SK-N-SH (cell line): ENCODE data around the gene BNIP1. TPM values are rescaled to one million over a fixed set of nuclear protein-coding genes. Genes with fewer than 3 reads are reported as not detected.

ENCODE experiments used
- CTCF ChIA-PET: fragments of 300-600, 350-600 bp; formaldehyde crosslinking; extraction: SDS; loops from one replicate; lab custom pipeline; 2021; lab: Yijun Ruan, JAX
- POLR2A ChIA-PET: fragments of 350-600 bp; sonication (Branson Sonifier 250); formaldehyde crosslinking; extraction: SDS; loops from one replicate; lab custom pipeline; 2020; ENCODE audit warnings: antibody characterized with exemption, inconsistent platforms; lab: Yijun Ruan, JAX
- DNase-seq: peaks from one replicate; pipeline ENCODE4 v3.0.0; 2012
- H2AFZ ChIP-seq: fragments of 200-600 bp; sonication (generic); 2 replicates; pipeline ENCODE4 v1.8.1; 2016; ENCODE audit warnings: antibody characterized with exemption, mild to moderate bottlenecking, low read depth
- H3F3A ChIP-seq: fragments of 200-600 bp; sonication (generic); replicated peaks from 2 replicates; pipeline ENCODE3; 2016; ENCODE audit warnings: antibody characterized with exemption, mild to moderate bottlenecking; ENCODE audit not compliant: insufficient read depth
- H3K27ac ChIP-seq, 2 experiments: fragments of 200-500 bp in 1 of 2; fragments of 200-600 bp in 1 of 2; sonication (Bioruptor generic) in 1 of 2; sonication (generic), shearing (Covaris generic) in 1 of 2; 2 replicates each; pipeline versions ENCODE4 v1.5.1 to v1.6.1; 2014 to 2016; ENCODE audit warnings: low read depth in 2 of 2, inconsistent platforms in 1 of 2, low read length in 1 of 2, mild to moderate bottlenecking in 1 of 2, mixed read lengths in 1 of 2
- H3K27me3 ChIP-seq: fragments of 200-600 bp; sonication (generic), shearing (Covaris generic); 2 replicates; pipeline ENCODE4 v1.6.1; 2016; ENCODE audit warnings: mixed run types; ENCODE audit not compliant: insufficient read depth
- H3K36me3 ChIP-seq, 2 experiments: fragments of 200-500 bp in 1 of 2; fragments of 200-600 bp in 1 of 2; sonication (Bioruptor generic) in 1 of 2; sonication (generic) in 1 of 2; replicated peaks in 1 of 2; 2 replicates each; pipeline versions ENCODE3 to v1.5.1; 2014 to 2016; ENCODE audit warnings: low read length in 1 of 2, mild to moderate bottlenecking in 1 of 2; ENCODE audit not compliant: insufficient read depth in 2 of 2, control insufficient read depth in 1 of 2
- H3K4me1 ChIP-seq, 2 experiments: fragments of 200-500 bp in 1 of 2; fragments of 200-600 bp in 1 of 2; sonication (Bioruptor generic) in 1 of 2; sonication (generic), shearing (Covaris generic) in 1 of 2; 2 replicates each; pipeline versions ENCODE4 v1.5.1 to v1.6.1; 2014 to 2016; ENCODE audit warnings: low read depth in 1 of 2, low read length in 1 of 2, mixed run types in 1 of 2; ENCODE audit not compliant: insufficient read depth in 2 of 2, control insufficient read depth in 1 of 2
- H3K4me2 ChIP-seq: fragments of 200-600 bp; sonication (generic), shearing (Covaris generic); 2 replicates; pipeline ENCODE4 v1.6.1; 2017; ENCODE audit warnings: mixed run types
- H3K4me3 ChIP-seq, 2 experiments: fragments of 200-500 bp in 1 of 2; fragments of 200-600 bp in 1 of 2; sonication (Bioruptor generic) in 1 of 2; sonication (generic), shearing (Covaris generic) in 1 of 2; 2 replicates each; pipeline versions ENCODE4 v1.5.1 to v1.8.1; 2014 to 2016; ENCODE audit warnings: low read depth in 2 of 2, inconsistent platforms in 1 of 2, low read length in 1 of 2, mild to moderate bottlenecking in 1 of 2, mixed read lengths in 1 of 2, moderate library complexity in 1 of 2
- H3K79me2 ChIP-seq: fragments of 200-600 bp; sonication (generic); 2 replicates; pipeline ENCODE4 v1.8.1; 2017; ENCODE audit warnings: mild to moderate bottlenecking; ENCODE audit not compliant: insufficient read depth
- H3K9ac ChIP-seq: fragments of 200-600 bp; sonication (generic); 2 replicates; pipeline ENCODE4 v1.6.1; 2017; ENCODE audit warnings: mixed run types
- H3K9me2 ChIP-seq: fragments of 200-600 bp; sonication (generic); 2 replicates; pipeline ENCODE4 v1.6.1; 2017; ENCODE audit warnings: mixed run types
- H3K9me3 ChIP-seq: fragments of 200-600 bp; sonication (generic); 2 replicates; pipeline ENCODE4 v1.6.1; 2017; ENCODE audit warnings: mixed run types, mild to moderate bottlenecking, moderate library complexity
- H4K20me1 ChIP-seq: fragments of 200-600 bp; sonication (generic); 2 replicates; pipeline ENCODE4 v1.6.1; 2017; ENCODE audit warnings: mild to moderate bottlenecking, mixed run types; ENCODE audit not compliant: insufficient read depth
- ELF1 ChIP-seq: IDR thresholded peaks from 2 replicates; pipeline ENCODE4 v1.4.0; 2012
- EZH2phosphoT487 ChIP-seq: fragments of 200-600 bp; sonication (generic); IDR thresholded peaks from 2 replicates; pipeline ENCODE4 v1.6.1; 2017; ENCODE audit warnings: low read depth, mixed run types, mild to moderate bottlenecking, antibody characterized with exemption, moderate library complexity, borderline replicate concordance
- FOSL2 ChIP-seq: IDR thresholded peaks from 2 replicates; pipeline ENCODE4 v1.4.0; 2012; ENCODE audit warnings: low read depth, mild to moderate bottlenecking, moderate library complexity, borderline replicate concordance
- GATA2 ChIP-seq: sonication (generic); formaldehyde crosslinking; IDR thresholded peaks from 2 replicates; pipeline ENCODE4 v1.5.0; 2020; ENCODE audit warnings: mild to moderate bottlenecking, missing genetic modification reagents
- IRF3 ChIP-seq: fragments of 150-350 bp; IDR thresholded peaks from 2 replicates; pipeline ENCODE4 v1.6.1; 2016; ENCODE audit warnings: mild to moderate bottlenecking, low read depth, low read length
- MEF2A ChIP-seq: IDR thresholded peaks from 2 replicates; pipeline ENCODE4 v1.4.0; 2012; ENCODE audit warnings: low read depth, borderline replicate concordance
- POLR2AphosphoS5 ChIP-seq: IDR thresholded peaks from 2 replicates; pipeline ENCODE4 v1.6.1; 2012; ENCODE audit warnings: low read depth, low read length
- RCOR1 ChIP-seq: fragments of 150-350 bp; IDR thresholded peaks from 2 replicates; pipeline ENCODE4 v1.6.1; 2017; ENCODE audit warnings: antibody characterized with exemption, low read length
- SIN3A ChIP-seq: IDR thresholded peaks from 2 replicates; pipeline ENCODE4 v1.6.1; 2012; ENCODE audit warnings: low read depth, mild to moderate bottlenecking, low read length, moderate library complexity, borderline replicate concordance
- TAF1 ChIP-seq: IDR thresholded peaks from 2 replicates; pipeline ENCODE4 v1.6.1; 2012; ENCODE audit warnings: low read depth, mild to moderate bottlenecking, low read length, moderate library complexity, borderline replicate concordance
- TEAD4 ChIP-seq: IDR thresholded peaks from 2 replicates; pipeline ENCODE4 v1.4.0; 2012; ENCODE audit warnings: mild to moderate bottlenecking, borderline replicate concordance; ENCODE audit not compliant: insufficient read depth
- USF1 ChIP-seq: IDR thresholded peaks from 2 replicates; pipeline ENCODE4 v1.4.0; 2012; ENCODE audit warnings: low read depth, borderline replicate concordance
- YY1 ChIP-seq: IDR thresholded peaks from 2 replicates; pipeline ENCODE4 v1.4.0; 2012; ENCODE audit warnings: low read depth, mild to moderate bottlenecking
- WGBS: methylation state at CpG from one replicate; pipeline ENCODE4 v1.1.6; 2017; ENCODE audit warnings: low lambda C conversion rate; 5-methylcytosine and 5-hydroxymethylcytosine counted together
- polyA plus RNA-seq, 3 experiments: library from polyadenylated mRNA; depleted of rRNA; stranded (reverse); fragments of >200 nt; gene quantifications; 2 replicates each; pipeline ENCODE4 v1.2.3, GENCODE V29; 2012

The BNIP1 gene
- polyA plus RNA-seq, 1 of the 3 experiments (the other 2 are of a cell fraction) = 16.7 TPM

DNA sequence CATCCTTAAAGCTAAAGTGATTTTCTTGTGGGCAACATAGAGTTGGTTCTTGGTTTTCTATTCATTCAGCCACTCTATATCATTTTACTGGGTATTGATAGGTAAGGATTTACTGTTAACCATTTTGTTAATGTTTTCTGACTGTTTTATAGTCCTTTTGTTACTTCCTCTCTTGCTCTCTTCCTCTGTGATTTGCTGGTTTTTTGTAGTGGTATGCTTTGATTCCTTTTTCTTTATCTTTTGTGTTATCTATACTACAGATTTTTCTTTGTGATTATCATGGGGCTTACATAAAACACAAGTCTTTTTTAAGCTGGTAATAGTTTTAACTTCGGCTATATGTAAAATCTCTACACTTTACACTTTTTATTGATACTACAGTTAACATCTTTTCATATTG, 44.9 kb upstream of the BNIP1 start:
- Histone ChIP-seq H3F3A (peaks cover 12% of the 10 kb centered on the region), H3K36me3 (peaks cover 0 to 7% of the 10 kb centered on the region in 2 experiments), H3K9me3 (no peaks in the 10 kb centered on the region), H4K20me1 (no peaks in the 10 kb centered on the region; the same call in 1 of the 2 replicates), H3K4me2 (no peak overlapping the region), H3K4me3 (no peak overlapping the region), H3K9ac (no peak overlapping the region), H3K27ac (no peak overlapping the region), H2AFZ (no peak overlapping the region), H3K79me2 (no peaks in the 10 kb centered on the region; the same call in 1 of the 2 replicates), H3K27me3 (no peaks in the 10 kb centered on the region), H3K4me1 (no peaks in the 10 kb centered on the region), H3K9me2 (no peaks in the 10 kb centered on the region)
- no peak for DNase-seq
- ChIA-PET POLR2A (no interaction called here), CTCF (no interaction called here)
- 84% methylated on average over 1 of the region's 1 CpG for WGBS
- TF ChIP-seq ELF1 (no peak), USF1 (no peak), POLR2AphosphoS5 (no peak), TEAD4 (no peak), IRF3 (no peak), TAF1 (no peak), EZH2phosphoT487 (no peak), YY1 (no peak), RCOR1 (no peak), GATA2 (CRISPR knock-in tag) (no peak), SIN3A (no peak), MEF2A (no peak)

DNA sequence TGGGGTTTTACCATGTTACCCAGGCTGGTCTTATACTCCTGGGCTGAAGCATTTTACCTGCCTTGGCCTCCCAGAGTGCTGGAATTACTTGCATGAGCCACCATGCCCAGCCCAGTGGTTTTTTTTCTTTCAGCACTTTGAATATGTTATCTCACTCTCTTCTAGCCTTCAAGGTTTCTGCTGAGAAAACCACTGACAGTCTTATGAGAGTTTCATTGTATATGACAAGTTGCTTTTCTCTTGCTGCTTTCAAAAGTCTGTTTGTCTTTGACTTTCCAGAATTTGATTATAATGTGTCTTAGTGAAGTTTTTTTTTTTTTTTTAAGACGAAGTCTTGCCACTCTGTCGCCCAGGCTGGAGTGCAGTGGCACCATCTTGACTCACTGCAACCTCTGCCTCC, 43.1 kb upstream of the BNIP1 start:
- POLR2A ChIA-PET = no interaction called here
- Histone ChIP-seq H4K20me1 (no peaks in the 10 kb centered on the region), H3K4me1 (no peaks in the 10 kb centered on the region), H3K27ac (no peak overlapping the region), H3K9ac (no peak overlapping the region), H3K9me3 (no peaks in the 10 kb centered on the region), H3K79me2 (no peaks in the 10 kb centered on the region), H3K4me3 (no peak overlapping the region), H3K27me3 (no peaks in the 10 kb centered on the region), H2AFZ (no peak overlapping the region), H3K36me3 (peaks cover 0 to 7% of the 10 kb centered on the region in 2 experiments), H3F3A (no peaks in the 10 kb centered on the region), H3K4me2 (no peak overlapping the region), H3K9me2 (no peaks in the 10 kb centered on the region)
- no peak for DNase-seq
- 77% methylated on average over 2 of the region's 2 CpGs for WGBS
- CTCF ChIA-PET = interaction anchor here (1.2 kb wide), 1 partner anchor 33 kb away, joined by 3 read pairs; no protein-coding TSS in a partner anchor
- no peak for TF ChIP-seq FOSL2
